HG03159 (cell line): ENCODE measurements around the gene CBFB.
"Not testable (repeated sequence)": the region's sequence is repeated elsewhere in the genome, so short reads cannot be mapped to it uniquely, and the experiment has no call there.

Source experiments
- ATAC-seq: cut with Tn5 transposase; IDR thresholded peaks from one replicate; pipeline ENCODE4 v1.9.1; 2021; ENCODE audit warnings: mild to moderate bottlenecking, moderate library complexity; ENCODE audit not compliant: unreplicated experiment

Gene CBFB

DNA sequence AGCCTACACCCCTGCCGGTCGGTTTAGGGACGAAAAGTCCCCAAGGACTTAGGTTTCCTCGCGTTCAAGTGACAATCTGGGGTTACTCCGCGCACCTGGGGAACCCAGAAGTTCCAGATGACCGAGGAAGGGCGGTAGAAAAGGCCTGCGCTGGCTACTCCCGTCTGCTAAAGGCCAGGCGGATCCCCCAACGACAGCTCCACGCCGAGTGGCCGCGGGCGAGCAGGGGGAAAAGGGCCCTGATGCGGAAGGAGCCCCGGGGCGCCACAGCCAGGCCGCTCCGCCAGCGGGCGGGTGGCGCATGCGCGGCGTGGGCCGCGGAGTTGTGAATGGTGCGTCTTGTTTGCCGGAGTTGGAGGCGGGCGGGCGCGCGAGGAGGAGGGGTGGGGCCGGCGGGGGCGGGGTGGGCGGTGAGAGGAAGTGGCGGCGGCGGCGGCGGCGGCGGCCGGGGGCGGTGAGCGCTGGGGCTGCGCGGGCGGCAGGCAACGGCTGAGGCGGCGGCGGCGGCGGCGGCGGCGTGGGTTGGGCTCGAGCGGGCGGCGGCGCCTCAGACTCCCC, at the start of gene CBFB:
Gene CBFB, plus strand, starts transcription at position 454 of the 558 bp plus-strand sequence. CDS start 259 bp downstream, outside the sequence.
- peak; percentile 85 for ATAC-seq

DNA sequence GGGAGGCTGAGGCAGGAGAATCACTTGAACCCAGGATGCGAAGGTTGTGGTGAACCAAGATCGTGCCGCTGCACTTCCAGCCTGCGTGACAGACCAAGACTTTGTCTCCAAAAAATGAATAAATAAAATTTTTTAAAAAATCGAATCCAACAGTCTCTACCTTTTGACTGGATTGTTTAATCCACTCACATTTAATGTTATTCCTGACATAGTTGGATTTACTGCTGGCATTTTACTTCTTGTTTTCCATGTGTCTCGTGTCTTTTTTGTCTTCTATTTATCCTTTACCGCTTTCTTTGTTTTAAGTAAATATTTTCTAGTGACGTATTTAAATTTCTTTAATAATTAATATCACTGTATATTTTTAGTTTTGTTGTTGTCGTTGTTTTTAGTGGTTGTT, 45.9 kb upstream of the CBFB start:
- ATAC-seq, result no peak

DNA sequence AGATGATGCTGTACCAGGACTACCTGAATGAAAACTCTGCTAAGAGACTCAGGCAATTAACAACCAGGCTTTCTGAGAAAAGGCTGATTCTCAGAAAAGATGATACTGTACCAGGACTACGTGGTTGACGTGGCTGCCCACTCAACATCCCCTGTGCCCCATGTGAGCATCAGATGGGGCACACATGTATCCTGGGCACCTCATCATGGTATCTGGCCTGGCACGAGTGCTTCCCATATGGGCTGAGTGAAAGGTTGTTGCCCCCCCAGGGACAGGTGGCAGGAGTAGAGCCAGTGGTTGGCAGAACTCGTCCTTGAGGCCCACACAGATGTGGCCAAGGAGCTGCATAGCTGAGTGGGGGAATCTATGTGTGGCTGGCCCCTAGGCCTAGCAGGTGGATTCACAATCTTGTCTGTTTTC, 44.0 kb upstream of the CBFB start:
- no peak for ATAC-seq

DNA sequence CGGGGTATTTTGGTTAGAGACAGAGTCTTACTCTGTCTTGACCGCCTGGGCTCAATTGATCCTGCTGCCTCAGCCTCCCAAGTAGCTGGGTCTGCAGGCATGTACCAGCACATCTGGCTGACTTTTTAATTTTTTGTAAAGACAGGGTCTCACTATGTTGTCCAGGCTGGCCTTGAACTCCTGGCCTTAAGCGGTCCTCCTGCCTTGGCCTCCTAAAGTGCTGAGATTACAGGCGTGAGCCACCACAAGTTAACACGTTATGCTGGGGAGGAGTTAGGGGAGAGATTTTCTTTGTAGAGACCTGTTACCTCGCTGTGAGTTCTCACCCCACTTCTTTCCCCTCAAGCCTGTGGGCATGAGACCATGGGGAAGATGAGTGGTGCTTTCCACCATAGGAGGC, 42.4 kb upstream of the CBFB start:
- ATAC-seq, result no peak

DNA sequence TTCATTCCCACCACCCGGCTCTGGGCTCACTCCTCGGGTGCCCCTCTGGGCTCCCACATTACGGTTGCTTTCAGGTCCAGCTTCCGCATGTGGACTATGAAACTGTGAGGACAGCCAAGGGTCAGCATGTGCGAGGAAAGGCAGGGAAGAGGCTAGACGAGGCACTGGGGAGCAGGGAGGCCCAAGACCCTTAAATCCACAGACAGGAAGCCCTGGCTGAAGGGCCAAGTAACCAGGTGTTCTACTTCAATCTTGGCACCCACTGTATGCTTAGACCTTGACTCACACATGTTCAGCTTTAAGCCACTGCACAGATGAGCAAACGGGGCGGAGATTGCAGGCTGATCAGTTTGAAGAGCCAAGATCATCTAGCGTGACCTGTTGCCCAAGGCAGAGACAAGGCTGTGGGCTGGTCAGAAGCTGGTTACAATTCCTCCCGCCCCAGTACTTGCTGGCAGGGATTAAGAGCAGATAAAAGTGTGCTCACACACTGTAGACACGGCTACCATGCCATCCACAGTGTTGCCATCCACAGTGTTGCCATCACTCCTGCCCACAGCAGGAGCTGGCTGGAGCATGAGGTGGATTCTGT, 40.7 kb upstream of the CBFB start, which contains the start of gene CES4A:
Gene CES4A, plus strand, starts transcription at position 393 of the 592 bp plus-strand sequence. Its CDS starts 184 bp downstream, at position 577.
- ATAC-seq, result no peak

DNA sequence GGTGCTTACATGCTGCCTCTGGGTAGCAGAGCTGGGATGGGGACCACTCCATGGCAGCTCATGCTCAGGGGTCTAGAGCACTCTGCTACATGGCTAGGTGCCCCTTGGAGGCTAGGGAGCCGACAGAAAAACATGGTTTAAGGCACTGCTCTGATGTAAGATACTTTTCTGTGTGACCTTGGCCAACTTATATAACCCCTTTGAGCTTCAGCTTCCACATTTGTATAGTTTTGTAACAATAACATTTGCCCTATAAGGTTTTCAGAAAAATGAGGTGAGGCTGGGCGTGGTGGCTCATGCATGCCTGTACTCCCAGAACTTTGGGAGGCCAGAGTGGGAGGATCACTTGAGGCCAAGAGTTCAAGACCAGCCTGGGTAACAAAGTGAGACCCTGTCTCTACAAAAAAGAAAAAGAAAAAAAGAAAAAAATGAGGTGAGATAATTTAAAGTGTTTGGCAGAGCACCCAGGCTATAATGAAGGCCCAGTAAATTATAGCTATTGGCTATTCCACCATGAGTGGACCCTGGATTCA, 37.3 kb upstream of the CBFB start:
- no peak for ATAC-seq

DNA sequence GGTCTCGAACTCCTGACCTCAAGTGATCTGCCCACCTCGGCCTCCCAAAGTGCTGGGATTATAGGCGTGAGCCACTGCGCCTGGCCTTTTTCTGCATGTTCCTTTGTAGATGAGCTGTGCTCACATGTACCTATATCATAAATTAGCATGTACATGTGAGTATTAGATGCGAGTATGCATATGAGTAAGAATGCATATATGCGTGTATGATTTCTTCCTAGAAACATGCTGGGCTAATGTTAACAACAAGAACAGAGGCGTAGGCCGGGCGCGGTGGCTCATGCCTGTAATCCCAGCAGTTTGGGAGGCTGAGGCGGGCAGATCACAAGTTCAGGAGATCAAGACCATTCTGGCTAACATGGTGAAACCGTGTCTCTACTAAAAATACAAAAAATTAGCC, 35.4 kb upstream of the CBFB start:
- not testable (repeated sequence) for ATAC-seq

DNA sequence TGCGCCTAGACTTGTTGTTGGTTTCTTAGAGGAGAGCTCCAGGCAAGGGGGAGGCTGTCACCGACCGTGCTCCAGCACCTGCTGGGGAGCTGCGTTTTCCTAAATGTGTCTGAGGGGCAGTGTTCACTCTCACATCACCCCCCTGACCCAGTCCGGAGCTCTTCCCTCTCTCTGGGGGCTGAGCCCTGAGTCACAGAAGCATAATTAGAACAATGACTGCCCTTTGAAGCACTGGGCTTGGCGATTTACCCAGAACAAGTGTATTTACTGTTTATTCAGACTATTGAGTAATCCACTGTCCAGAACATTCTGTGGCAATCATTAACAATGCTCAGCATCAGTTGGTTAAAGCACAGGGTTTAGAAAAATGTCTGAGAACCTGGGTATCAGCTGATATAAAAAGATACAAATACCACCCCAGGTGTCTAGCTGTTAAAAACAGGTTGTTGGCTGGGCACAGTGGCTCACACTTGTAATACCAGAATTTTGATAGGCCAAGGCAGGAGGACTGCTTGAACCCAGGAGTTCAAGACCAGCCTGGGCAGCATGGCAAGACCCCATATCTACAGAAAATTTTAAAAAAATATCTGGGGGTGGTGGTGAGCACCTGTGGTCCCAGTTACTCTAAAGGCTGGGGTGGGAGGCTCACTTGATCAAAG, 32.5 kb upstream of the CBFB start:
- no peak for ATAC-seq

DNA sequence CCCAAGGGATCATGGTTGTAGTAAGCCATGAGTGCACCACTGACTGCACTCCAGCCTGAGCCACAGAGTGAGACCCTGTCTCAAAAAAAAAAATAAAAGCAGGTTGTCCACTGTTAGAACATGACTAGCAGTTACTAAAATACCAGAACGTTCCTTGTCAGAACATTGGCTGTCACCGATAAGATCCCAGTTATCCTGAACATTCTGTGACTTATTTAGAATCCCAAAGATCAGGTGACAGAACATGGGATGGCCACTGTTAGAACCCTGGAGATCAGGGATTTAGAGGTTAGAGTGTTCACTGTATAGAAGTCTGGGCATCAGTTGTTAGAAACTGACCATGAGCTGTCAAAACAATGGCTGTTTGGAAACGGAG, 32.0 kb upstream of the CBFB start:
- no peak for ATAC-seq

DNA sequence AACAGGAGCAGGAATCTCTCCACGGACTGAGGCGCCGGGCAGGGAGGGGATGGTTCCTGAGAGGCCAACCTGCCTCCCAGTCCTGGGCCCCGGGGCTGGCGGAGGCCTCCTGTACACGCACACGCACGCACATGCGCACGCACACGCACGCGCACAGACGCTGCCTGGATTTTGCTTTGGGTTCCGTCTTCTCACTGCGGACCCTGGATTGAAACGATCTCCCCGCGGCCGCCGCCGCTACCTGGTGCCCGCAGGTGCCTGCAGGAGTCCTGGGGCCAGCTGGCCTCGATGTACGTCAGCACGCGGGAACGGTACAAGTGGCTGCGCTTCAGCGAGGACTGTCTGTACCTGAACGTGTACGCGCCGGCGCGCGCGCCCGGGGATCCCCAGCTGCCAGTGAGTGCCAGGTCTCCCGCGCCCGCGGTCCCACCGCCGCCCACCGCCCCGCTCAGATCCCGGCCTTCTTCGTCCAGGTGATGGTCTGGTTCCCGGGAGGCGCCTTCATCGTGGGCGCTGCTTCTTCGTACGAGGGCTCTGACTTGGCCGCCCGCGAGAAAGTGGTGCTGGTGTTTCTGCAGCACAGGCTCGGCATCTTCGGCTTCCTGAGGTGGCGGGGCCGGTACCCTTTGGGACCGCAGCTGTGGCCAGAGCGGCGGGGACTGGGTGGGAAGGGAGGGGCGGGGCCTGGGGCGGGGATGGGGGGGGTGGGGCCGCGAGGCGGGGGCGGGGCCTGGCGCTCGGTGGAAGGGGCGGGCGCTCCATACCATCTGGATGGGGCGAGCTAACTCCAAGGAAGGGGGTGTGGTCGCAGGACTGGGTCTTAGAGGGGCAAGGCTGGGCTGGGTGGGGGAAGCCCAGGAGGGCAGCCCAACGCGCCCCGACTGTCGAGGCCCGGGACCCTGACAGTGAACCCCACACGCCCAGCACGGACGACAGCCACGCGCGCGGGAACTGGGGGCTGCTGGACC, 28.3 kb upstream of the CBFB start:
- ATAC-seq, result no peak

DNA sequence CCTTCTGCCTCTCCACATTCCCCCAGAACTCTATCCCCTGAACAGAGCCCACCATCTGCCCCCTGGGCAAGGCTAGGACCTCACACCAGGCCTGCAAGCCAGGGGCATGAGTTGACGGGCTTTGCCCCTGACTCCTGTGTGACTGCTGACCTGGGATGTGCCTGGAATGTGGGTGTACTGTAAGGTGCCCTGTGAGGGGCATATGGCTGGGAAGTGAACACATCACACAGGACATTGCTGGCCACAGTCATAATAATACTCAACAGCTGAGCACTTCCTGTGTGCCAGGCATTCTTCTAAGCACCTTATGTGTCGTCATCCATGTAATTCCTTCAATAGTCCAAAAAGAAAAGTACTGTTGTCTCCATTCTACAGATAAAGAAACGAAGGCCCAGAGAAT, 27.2 kb upstream of the CBFB start:
- no peak for ATAC-seq

DNA sequence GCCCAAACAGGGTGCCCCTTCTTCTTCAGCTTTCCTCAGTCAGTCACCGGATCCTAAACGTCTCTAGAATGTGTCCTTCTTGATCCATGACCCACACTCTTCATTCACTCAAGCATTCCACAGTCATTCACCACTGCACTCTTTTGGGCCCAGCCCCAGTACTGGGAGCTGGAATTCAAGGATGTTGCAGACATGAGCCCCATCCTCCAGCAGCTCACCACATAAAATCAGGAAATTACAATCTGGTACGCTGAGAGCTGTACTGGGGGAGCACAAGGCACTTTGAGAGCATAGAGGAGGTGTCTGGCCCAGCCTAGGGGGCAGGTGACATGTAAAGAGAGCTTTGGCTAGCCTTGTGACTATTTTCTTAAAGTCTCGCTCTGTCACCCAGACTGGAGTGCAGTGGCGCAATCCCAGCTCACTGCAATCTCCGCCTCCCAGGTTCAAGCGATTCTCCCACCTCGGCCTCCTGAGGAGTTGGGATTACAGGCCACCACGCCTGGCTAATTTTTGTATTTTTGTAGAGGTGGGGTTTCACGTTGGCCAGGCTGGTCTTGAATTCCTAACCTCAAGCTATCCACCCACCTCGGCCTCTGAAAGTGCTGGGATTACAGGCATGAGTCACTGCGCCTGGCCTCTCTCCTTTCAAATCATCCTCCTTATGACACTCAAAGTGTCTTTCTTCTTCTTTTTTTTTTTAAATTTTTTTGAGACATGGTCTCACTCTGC, 21.9 kb upstream of the CBFB start:
- ATAC-seq, result no peak

DNA sequence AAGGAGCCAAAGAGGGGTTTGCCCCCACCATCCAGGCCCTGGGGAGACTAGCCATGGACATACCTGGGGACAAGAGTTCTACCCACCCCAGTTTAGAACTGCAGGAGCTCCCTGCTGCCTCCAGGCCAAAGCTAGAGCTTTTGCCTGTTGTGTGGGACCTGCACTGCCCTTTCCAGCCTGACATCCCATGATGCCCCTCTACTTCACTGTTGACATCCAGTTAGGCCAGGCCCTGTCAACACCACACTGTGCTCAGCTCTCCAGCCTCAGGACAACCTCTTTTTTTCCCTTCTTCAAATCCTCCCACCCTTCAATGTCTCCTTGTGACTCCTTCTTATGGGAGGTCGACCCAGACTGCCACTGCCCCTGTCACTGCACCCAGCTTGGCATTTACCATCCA, 19.8 kb upstream of the CBFB start:
- no peak for ATAC-seq

DNA sequence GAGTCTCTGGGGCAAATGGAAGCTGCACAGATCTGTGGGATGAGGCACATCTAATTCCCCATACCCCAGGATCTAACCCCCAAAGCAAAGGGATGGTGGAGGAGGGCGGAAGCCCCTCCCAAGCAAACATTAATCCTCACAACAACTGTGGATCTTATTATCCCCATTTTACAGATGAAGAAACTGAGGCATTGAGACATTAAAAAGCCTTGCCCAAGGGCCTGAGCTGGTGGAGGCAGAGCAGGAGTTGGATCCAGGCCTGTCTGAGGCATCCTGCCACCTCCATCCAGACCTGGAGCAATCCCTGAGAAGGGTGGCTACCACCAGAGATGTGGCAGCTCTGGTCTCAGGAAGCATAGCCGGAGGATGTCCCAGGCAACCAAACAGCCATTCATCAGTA, 17.7 kb upstream of the CBFB start:
- ATAC-seq, result no peak

DNA sequence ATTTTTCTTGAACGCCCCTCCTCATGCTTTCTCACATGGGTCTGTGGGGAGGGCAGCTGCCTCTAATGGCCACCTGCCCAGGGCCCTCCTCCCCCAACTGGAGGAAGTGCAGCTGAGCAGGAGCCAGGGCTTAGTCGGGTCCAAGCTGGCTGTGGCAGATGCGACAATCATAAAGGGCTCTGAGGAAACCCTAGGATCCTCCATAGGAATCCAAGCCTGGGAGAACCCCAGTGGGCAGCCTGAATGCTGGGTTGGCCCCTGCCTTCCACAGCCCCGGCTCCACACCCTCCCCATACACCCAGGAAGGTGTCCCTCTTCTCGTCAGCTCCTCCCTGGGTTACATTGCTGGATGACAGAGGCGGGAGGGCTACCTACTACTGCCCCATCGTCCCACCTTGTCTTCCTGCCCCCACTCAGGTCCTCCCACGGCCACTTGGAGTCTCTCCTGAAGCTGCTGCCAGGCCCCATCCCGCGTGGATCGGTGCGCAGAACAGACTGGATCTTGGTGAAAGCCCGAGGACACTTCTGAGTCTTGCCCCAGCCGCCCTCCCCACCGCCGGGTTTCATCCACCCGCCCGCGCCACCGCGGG, 15.6 kb upstream of the CBFB start:
- ATAC-seq, result no peak

DNA sequence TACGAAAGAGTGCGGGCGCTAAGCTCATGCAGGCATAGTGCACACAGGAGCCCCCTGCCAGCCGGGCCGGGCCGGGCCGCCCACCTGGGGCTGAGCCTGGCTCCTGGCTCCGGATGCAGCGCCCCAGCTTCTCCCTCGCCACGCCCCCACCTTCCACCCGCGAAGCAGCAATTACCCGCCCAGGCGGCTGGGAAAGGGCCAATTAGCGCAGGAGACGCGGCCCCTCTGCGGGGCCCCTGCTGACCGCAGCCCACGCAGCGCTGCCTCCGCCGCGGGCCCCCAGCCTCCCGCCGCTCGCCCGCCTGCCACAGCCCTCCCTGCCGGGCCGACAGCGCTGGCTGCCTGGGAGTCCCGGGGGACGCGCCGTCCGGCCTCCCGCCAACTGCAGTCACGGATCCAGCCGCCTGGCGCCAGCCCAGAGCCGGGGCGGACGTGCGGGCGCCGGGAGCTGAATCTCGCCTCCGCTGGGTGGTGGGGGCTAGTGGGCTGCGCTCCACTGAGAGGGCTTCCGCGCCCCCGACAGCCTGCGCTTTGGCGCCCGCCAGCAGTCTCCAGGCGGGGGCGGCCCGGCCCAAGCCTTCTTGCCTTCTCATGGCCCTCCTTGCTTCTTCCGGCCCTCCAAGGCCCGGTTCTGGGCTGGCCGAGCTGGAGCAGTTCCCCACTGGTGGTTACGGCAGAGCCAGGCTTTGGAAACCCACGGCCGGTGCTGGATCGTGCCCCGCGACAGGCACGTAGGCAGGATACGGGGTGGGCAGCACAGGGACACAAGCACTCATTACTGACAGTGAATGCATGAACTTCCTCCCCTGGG, 14.9 kb upstream of the CBFB start:
- no peak for ATAC-seq

DNA sequence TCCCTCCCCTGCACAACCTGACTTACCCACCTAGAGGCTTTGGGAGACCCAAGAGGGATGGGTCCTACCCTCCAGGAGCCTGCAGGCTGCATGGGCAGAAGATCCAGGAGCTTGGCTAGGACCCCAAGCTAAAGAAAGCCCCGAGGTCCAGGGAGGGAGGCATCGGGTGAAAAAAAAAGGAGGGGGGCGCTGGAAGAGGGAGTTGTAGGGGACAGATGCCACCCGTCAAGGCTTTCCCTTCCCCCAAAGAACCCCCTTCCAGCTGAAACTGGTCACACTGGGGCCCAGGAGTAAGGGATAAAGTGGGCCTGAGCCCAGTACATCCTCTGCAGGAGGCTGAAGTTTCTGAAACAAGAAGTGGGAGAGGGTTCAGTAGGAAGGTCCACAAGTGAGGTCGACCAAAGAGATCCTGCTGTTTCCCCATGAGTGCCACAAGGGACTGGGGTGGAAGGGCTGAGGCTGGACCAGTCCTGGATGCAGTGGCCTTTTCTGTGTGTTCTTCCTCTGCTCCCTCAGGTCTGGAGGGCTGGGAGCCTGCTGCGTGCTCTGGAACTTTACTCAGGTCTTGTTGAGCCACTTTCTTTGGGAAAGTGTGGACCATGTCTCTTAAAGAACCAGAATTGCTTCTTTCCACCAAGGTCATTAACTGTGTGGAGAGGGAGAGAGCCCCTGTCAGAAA, 14.2 kb upstream of the CBFB start:
- ATAC-seq, result no peak

DNA sequence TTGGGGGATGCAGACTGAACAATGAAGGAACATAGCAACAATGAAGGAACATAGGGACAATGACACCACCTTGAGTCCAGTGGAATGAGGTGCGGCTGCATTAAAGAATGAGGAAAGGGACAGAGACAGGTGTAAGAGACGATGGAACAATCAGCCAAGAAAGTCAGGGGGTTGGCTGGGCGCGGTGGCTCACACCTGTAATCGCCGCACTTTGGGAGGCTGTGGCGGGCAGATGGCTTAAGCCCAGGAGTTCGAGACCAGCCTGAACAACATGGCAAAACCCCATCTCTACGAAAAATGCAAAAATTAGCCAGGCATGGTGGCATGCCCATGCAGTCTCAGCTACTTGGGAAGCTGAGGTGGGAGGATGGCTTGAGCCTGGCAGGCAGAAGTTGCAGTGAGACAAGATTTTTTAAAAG, 13.6 kb upstream of the CBFB start:
- no peak for ATAC-seq

DNA sequence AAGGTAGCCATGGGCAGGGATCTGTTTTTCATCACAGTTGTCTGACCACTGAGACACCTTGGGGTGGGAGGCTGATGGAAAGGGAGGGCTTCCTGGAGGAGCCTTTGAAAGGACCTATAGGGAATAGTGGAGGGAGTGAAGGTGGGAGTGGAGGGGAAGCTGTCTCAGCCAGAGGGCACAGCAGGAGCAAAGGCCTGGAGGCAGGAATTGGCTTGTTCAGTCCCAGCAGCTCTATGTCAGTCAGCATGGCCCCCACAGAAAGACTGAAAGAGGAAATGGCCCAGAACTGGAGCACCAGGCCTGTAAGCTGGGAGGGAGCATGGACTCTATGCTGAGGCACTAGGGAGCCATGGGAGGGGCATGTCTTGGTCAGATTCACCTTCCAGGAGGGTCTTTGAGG, 12.8 kb upstream of the CBFB start:
- no peak for ATAC-seq
